Cortex of kidney (tissue), 1 donor: ENCODE results near the gene PTCRA.
"Not testable (repeated sequence)": the region's sequence is repeated elsewhere in the genome, so short reads cannot be mapped to it uniquely, and the experiment has no call there.

ENCODE experiments used
- DNase-seq: peaks from one replicate; lab custom pipeline; 2025; lab: John Stamatoyannopoulos, UW

PTCRA gene

DNA sequence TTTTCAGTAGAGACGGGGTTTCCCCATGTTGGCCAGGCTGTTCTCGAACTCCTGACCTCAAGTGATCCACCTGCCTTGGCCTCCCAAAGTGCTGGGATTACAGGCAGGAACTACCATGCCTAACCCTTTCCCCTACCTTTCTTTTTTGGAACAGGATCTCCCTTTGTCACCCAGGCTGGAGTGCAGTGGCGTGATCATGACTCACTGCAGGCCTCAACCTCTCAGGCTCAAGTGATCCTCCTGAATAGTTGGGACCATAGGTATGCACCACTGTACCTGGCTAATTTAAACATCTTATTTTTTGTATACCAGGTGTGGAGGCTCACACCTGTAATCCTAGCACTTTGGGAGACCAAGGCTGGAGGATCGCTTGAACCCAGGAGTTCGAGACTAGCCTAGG lies 25.5 kb downstream of the PTCRA start:
- DNase-seq: not testable (repeated sequence)

DNA sequence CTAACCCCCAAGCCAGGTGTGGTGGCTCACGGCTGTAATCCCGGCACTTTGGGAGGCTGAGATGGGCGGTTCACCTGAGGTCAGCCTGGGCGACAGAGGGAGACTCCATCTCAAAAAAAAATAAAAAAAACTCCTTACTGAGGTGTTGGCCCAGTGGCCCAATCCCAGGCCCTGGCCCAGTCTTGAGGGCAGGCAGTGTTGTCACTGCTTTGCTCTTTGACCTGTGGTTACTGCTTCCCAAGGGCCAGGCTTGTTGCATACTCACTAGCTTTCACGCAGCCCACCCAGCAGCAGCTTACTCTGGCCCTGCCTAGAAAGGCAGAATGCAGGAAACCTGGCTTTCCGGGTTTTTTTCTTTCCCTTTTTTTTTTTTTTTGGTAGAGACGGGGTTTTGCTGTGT lies 26.6 kb downstream of the PTCRA start:
- DNase-seq: no peak

DNA sequence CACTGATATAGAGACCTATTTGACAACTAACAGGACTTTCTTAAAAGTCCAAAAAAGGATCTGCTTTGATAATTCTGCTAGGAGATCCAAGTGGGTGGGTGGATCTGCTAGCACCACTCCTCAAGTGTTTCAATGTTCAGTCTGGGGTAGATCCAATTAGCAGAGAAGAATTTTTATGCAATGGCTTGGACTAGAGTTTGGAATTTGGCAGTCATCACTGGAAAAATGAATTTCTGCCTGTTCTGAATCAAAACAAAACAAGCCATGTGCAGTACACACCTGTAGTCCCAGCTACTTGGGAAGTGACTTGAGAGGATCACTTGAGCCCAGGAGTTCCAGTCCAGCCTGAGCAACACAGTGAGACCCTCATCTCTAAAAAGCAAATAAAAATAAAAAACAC lies 32.1 kb downstream of the PTCRA start:
- DNase-seq: no peak

DNA sequence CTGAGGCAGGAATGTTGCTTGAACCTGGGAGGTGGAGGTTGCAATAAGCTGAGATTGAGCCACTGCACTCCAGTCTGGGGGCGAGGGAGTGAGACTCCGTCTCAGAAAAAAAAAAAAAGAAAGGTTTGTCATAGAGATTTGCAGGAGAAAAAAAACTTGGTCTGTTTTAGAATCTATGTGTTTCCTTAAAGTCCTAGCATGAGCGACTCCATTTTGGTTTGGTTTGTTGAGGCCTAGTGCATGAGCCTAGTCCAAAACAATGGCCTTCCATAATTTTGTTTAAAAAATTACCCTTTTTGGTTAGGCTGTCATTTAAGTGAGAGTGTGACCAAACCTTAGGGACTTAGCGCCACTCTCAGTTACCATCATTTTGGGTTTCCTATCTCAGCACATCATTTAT lies 36.5 kb downstream of the PTCRA start:
- DNase-seq: no peak

DNA sequence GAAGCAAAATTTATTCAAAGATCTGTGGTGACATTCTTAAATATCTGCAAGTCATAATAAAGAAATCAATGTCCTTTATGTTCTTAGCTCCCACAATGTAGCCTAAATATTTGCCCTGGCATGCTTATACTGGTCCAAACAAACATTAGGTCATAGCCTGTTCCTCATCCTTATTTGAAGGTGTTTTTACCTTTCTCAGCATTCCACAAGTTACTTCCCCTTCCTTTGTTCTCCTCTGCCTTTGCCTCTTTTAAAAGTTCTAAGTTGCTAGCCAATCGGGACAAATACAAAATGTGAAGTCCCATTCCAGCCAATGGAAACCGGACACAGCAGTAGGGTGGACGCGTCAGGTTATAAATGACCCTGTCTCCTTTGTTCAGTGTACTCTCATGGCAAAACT lies 38.6 kb downstream of the PTCRA start:
- not testable (repeated sequence) for DNase-seq

DNA sequence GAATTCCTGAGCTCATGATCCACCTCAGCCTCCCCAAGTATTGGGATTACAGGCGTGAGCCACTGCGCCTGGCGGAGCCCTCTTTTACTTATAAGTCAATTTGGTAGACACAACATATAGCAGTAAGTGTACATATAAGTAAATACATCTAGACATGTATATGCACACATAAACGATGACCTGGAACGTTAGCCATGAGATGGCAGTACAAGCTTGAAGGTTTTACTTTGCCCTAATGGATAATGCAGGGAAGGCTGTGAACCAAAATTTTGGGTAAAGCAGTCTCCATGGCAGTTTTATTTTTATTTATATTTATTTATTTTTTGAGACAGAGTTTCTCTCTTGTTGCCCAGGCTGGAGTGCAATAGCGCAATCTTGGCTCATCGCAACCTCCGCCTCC lies 42.3 kb downstream of the PTCRA start:
- no peak for DNase-seq

DNA sequence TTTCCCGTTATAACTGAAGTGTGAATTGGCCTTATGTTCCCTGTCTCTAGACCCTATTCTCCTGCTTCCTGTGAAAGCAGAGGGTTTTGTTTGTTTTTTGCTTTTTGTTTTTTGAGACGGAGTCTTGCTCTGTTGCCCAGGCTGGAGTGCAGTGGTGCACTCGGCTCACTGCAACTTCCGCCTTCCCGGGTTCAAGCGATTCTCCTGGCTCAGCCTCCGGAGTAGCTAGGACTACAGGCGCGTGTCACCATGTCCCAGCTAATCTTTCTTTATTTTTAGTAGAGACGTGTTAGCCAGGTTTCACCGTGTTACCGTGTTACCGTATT lies 44.0 kb downstream of the PTCRA start:
- no peak for DNase-seq

DNA sequence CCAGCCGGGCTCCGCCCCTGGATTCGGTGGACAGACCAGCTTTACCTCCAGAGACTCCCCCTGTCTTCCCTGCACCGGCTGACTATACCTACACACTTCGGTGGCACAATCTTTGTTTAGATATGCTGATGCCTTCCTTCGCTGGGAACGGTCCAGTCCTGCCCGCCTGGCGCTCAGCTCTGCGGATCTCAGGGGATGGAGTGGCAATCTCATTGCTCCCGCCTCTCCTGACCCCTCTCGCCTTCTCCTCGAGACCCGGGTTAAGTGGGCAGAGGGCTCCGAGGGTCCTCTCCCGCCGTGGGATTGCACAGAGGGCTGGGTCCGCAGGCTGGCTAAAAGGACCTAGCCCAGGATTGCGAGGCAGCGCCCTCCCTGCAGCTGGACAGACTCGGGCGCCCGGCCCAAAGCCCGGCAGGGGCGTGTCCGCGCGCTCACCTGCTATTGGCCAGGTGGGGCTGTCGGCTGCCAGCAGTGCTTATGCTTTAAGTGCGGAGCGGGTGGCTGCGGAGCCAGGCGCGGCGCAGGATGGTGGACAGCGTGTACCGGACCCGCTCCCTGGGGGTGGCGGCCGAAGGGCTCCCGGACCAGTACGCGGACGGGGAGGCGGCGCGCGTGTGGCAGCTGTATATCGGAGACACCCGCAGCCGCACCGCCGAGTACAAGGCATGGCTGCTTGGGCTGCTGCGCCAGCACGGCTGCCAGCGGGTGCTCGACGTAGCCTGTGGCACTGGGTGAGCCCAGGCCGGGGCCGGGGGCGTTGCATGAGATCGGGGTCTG lies 44.6 kb downstream of the PTCRA start, which contains the start of gene GNMT:
Gene GNMT (plus strand): TSS at position 512 of the 777 bp plus-strand sequence. CDS start 14 bp downstream, at position 526.
- DNase-seq: no peak

DNA sequence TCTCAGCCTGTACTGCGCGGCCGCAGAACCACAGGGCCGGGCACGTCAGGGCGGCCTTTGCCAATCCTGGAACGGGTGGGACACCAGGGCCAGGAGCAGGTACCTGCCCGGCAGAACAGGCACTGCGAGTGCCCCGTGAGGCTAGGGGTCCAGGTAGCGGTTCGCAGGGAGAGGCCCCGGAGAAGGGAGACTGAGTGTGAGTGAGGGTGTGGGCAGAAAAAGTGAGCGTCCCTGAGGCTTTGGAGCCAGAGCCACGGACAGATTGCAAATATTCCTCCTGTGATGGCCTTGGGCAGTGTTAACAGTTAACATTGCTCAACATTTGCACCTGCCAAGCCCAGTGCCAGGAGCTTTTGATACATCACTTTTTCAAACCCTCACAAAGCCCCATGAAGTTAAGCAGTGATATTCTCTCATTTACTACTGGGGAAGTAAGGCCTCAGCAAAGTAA lies 45.2 kb downstream of the PTCRA start:
- no peak for DNase-seq

DNA sequence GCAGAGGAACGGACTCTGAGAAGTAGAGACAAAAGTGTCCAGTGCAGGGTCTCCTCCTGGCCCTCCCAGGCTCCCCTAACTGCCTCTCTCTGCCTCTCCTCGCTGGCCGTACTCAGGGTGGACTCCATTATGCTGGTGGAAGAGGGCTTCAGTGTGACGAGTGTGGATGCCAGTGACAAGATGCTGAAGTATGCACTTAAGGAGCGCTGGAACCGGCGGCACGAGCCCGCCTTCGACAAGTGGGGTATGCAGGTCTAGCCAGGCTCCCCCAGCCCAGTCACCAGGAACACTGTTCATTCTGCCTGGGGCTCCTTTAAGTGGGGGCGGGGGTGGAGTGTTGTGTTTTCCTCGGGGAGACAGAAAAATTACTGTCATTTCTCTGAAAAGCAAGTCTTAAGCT lies 46.2 kb downstream of the PTCRA start:
- DNase-seq: no peak

DNA sequence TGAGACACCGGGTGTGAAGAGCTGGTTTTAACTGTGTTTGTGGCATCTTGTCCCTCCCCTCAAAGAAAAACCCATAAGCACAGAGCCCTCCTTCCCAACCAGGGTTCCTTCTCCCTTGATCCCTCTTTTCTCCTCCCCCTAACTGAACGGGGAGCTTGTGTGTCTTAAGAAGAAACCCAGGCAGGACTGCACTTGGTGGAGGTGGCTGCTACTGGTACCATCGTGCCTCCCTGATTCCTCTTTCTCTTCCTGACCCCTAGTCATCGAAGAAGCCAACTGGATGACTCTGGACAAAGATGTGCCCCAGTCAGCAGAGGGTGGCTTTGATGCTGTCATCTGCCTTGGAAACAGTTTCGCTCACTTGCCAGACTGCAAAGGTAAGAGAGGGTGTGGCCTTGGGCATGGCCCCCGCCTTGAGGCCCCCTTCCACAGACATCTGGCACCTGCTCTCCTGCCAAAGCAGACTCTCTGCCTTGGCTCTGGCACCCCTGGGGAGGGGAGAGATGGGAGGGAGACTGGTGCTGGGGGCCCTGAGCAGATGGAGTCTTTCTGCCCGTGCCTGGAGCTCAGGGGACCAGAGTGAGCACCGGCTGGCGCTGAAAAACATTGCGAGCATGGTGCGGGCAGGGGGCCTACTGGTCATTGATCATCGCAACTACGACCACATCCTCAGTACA lies 46.8 kb downstream of the PTCRA start:
- no peak for DNase-seq

DNA sequence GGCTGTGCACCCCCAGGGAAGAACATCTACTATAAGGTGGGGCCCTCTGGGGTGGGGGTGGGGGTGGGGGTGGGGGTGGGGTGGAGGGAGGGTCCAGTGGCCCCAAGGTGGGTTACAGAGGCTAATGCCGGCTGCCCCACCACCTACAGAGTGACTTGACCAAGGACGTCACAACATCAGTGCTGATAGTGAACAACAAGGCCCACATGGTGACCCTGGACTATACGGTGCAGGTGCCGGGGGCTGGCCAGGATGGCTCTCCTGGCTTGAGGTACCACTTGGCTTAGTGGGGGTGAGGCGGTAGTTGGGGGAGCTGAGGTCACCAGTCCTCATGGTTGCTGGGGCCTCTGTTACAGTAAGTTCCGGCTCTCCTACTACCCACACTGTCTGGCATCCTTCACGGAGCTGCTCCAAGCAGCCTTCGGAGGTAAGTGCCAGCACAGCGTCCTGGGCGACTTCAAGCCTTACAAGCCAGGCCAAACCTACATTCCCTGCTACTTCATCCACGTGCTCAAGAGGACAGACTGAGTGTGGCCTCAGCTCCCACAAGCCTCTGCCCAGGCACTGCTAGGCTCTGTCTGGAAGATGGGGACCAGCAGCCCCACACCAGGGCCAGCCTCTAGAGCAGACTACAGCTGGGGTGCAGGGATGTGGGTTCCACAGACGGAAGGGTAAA lies 47.5 kb downstream of the PTCRA start:
- no peak for DNase-seq

DNA sequence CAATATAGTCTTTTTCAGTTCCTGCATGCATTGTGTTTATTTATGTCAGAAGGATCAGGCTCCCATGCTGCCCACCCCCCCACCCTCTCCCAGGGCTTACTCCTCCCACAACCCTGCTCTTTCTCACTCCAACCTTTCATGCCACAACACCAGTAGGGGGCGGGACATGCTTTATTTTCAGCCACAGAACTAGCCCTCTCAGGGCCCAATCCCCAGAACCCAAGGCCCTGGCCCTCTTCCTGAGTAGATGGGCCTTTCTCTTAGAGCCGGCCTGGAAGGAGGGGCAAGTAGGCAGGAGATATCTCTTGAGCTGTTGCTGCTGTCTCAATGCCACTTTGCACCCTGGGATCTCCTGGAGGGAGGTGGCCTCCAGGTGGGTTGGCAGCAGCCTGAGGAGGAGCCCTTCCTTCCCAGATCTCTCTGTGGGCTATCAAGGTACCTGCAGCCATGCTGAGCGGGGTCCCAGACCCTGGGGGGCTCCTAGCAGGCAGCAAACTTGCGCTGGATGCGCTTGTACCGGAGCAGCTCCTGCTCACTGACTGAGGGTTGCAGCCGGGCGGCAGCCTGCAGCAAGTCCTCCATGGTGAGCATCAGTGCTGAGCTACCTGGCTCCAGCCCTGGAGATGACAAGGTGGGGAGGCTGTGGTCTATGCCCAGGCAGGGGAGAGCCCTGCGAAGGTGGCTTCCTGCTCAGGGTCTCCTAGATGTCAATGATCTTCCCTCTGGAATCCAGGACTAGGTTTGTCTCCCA lies 48.2 kb downstream of the PTCRA start:
- no peak for DNase-seq

DNA sequence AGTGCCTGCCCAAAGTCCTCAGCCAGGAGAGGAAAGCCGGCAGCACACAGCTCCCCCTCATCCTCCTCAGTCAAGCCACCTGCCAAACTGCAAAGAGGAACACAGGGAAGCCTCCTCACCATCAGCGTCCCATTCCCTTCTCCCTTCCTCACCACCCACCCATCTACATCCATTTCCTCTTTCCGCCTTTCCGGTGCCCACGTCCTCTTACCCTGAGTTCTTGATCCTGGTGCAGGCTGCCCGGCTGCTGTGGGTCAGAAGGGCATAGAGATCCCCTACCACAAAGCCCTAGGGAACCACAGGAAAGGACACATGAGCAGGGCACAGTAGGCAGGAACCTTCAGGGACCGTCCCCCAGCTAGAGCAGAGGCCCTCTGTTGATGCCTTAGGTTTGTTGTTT lies 50.7 kb downstream of the PTCRA start:
- DNase-seq: no peak

DNA sequence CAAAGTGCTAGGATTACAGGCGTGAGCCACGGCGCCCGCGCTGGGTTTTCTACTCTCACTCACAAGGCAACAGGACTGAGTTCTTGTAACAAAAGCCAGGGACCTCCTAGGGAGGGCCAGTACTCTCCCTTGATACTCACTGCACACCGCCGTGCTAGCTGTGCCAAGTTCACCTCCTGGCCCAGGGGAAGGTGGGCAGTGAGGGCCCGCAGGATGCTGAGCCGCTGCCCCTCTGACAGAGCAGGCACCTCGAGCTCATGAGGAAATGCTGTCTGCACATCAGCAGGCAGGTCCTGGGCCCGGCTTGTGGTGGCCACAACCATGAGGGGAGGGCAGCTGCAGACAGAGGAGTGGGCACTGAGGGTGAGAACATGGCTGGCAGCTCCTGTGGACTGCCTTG lies 51.4 kb downstream of the PTCRA start:
- no peak for DNase-seq

DNA sequence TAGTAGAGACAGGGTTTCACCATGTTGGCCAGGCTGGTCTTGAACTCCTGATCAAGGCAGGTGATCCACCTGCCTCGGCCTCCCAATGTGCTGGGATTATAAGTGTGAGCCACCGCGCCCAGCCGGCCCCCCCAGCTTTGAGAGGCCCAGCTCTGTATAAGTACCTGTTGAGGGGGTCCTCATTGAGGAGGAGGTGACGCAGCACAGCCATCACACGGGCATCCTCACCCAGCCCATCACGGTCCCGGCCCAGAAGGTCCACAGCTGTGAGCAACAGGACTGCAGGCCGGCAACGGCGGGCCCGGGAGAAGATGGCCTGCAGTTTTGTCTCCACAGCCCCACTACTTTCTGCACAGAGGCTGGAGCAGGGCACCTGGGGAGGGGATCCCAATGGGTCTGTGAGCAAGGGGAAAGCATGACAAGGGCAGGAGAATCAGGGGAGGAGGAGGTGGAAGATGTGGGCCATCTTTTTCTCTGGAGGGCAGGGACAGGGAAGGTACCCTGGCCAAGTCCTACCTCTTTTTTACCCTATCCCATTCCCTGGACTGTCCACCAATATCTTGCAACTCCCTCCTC lies 52.4 kb downstream of the PTCRA start:
- DNase-seq: no peak

DNA sequence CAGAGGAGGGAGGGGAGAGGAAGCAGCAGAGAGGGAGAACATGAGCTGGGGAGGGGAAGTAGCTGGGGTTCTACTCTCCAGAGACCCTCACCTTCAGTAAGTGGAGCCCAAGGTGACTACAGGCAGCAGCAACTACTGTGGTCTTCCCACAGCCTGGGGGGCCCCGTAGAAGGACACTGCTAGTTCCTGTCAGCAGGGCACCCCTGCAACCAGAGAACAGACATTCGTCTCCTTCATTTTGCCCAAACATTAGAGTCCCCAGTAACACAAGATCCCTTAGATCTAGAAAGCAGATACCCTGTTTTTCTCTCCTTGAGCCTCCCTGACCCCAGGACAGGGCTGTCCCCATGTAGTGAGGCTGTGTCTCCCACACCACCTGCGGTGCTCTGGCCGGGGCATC lies 52.9 kb downstream of the PTCRA start:
- no peak for DNase-seq

DNA sequence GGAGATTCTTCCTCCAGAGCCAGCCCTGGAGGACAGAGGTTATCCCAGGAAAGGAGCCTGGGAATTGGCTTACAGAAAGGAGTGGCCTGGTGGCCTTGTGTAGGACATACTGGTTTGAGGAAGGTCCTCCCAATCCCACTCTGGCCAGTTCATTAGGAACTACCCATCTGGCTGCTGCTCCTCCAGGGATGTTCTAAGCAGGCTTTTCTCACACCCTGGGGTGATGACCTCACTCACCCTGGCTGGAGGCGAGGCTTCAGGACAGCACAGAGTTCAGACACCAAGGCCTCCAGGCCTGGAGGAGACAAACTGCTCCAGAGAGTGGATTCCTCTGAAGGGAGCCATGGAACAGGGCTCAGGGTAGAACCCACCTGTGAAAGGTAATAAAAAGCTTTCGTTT lies 53.6 kb downstream of the PTCRA start:
- DNase-seq: no peak

DNA sequence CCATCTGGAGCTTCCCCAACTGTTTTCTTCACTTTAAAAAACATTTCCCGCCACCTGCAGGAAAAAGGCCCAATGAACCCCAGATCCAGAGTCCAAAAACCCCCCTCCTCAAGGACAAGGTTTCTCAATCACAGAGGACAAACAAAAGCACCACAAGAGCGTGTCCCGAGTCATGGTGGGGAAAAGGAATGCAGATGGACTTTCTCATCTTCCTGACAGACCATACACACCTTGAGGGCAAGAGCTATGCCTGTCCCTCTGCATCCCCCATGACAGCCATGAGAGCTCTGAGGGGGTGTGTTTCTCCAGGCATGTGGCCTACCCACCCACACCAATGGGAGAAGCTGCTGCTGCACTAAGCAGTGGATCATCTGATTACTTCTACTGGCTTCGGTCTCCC lies 54.1 kb downstream of the PTCRA start:
- DNase-seq: no peak

DNA sequence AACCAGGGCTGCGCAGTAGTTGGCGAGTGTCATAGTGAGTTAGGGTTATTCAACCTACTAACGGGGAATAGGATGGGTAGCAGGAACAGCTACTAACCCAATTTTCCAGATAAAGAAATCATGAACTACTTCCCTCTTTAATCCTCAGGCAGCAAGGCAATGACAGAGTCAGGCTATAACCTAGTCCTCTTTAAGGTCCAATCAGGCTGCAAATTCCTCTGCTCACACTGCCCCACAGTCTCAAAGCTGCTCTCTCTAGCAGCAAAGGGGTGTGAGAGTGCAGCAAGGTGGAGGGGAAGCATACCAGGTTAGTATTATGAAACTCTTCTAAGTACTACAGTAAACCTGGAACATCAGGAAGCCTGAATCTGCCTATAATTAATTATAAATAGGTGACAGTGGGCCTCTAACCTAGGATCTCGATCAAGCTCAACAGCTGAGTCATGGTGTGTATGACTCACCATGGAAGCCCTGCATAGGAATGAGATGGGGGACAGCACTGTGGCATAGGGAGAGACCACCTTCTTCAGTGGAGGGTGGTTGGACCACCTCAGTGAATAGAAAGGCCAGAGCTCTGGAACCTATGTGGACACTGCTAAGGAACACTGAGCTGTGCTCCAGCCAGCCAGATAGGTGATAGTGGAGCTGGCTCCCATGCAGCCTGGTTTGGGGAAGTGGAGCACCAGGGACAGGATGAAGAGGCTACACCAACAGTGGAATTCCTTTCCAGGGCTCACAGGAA lies 55.2 kb downstream of the PTCRA start:
- DNase-seq: no peak

DNA sequence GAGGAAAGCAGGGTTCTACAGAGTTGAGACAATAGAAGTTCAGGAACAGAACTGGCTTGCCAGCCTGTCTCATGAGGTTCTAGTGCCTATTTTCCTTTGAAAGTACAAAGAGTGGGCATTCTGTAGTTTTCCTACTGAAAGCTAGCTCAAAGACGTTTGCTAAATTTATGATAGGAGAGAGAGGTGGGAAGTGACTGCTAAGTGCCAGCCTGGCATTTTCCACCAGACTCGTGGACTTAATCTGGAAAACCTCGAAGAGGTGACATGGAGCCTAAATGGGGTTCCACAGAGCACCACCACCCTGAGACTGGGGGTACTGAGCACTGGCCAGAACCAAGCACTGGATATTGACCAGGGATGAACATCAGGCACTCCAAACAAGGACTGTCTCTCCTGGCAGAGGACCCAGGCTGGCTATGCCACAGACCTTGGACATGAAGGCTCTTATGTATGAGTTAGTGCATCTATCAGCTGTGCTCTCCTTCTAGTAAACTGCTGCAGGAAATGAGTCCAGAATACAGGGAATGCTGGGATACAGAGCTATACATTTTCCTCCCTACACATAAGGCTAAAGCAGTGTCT lies 56.0 kb downstream of the PTCRA start:
- DNase-seq: no peak
